Adrenal gland (tissue), 12 donors: Measurements from ENCODE around the gene MAP4. TPM values are rescaled to one million over a fixed set of nuclear protein-coding genes. Genes with fewer than 3 reads are reported as not detected.

Source experiments
- DNase-seq, 7 donors: peaks; one replicate each; pipeline ENCODE4 v3.0.0-alpha.2; 2019 to 2020
- H3K27ac ChIP-seq, 5 donors: fragments of 200-600 bp; sonication (generic) in 4 of 5; 1 replicate in 3 of 5; 2 replicates in 2 of 5; pipeline versions ENCODE4 v1.5.1 to v1.8.0; 2016 to 2020; ENCODE audit warnings: mild to moderate bottlenecking in 1 of 5
- H3K27me3 ChIP-seq: fragments of 200-600 bp; 2 replicates; pipeline ENCODE4 v1.8.0; 2021
- H3K36me3 ChIP-seq, 2 donors: fragments of 200-600 bp; replicated peaks in 1 of 2; 1 replicate in 1 of 2; 2 replicates in 1 of 2; pipeline versions ENCODE4 v1.5.1 to v1.8.0; 2018 to 2022
- H3K4me1 ChIP-seq, 2 donors: fragments of 200-600 bp; replicated peaks in 1 of 2; 1 replicate in 1 of 2; 2 replicates in 1 of 2; pipeline versions ENCODE4 v1.5.1 to v1.8.0; 2018 to 2021
- H3K4me3 ChIP-seq, 4 donors: fragments of 200-600 bp; sonication (generic) in 3 of 4; one replicate each; pipeline ENCODE4 v1.5.1; 2016 to 2018
- H3K9me3 ChIP-seq, 3 donors: fragments of 200-600 bp; sonication (generic) in 1 of 3; replicated peaks in 1 of 3; 1 replicate in 2 of 3; 2 replicates in 1 of 3; pipeline versions ENCODE4 v1.5.1 to v1.8.0; 2016 to 2021
- POLR2A ChIP-seq, 2 donors: fragments of 450-650 bp; IDR thresholded peaks; one replicate each; pipeline ENCODE4 v1.6.1; 2017; ENCODE audit warnings: antibody characterized with exemption in 2 of 2, mild to moderate bottlenecking in 2 of 2, moderate library complexity in 1 of 2
- WGBS, 4 donors: extraction: QIAGEN DNeasy Blood & Tissue Kit in 2 of 4; methylation state at CpG; one replicate each; pipeline versions ENCODE4 v1.1.5 to v1.1.7; 2013 to 2017; 5-methylcytosine and 5-hydroxymethylcytosine counted together
- intact Hi-C, 2 donors: fragments of 100-400 bp; cut with DNase I; formaldehyde crosslinking; loops; one replicate each; pipeline versions ENCODE4 v1.14.1 to v1.15.0; 2022 to 2023
- polyA plus RNA-seq, 3 donors: library from polyadenylated mRNA; stranded (reverse); fragments of 200-250 nt in 2 of 3; fragments of 350-450 nt in 1 of 3; fragmentation: Illumina TruSeq in 1 of 3; extraction: RNeasy Lipid Tissue Mini Kit (QIAGEN cat#74804) in 1 of 3; gene quantifications; one replicate each; pipeline ENCODE4 v1.2.3, GENCODE V29; 2013 to 2014
- total RNA-seq, 9 donors: library from RNA; depleted of rRNA in 4 of 9; stranded (reverse); fragments of >200 nt in 4 of 9; fragments of 120-200 nt in 1 of 9; fragmentation: NEBNext Ultra II Directional in 1 of 9; extraction: Animal tissue kit (Norgen Biotek cat#: 25700) in 1 of 9; gene quantifications; one replicate each; pipeline versions ENCODE4 v1.1.0 to v1.2.4, GENCODE V29; 2013 to 2023
- TF ChIP-seq, protein P1 (sequence below), 6 experiments: fragments of 450-650 bp in 4 of 6; fragments of 200-600 bp in 2 of 6; sonication (generic) in 1 of 6; IDR thresholded peaks; 1 replicate in 5 of 6; 2 replicates in 1 of 6; pipeline versions ENCODE4 v1.5.1 to v1.8.0; 2016 to 2021; ENCODE audit warnings: antibody characterized with exemption in 6 of 6, mild to moderate bottlenecking in 2 of 6, moderate library complexity in 1 of 6
- donor health status: healthy with polysubstance abuse.
- donor health status: Bipolar disorder and iron deficiency.
- donor health status: DM: yes; HTN: yes; CAD: no.
- donor health status: DM: no; HTN: no; CAD: no.
- donor health status: DM: no; HTN: no; CAD: no.
- donor health status: DM: yes; HTN: yes; CAD: no.

MAP4 gene
- total and polyA plus RNA-seq, 12 donors, result 34.3 to 152 (median 75.7) TPM

GRCh38 chr3:47849186-47849698 lies 167.0 kb downstream of the MAP4 start:
- no peak overlapping the region for H3K4me3 ChIP-seq
- no peaks in the 10 kb centered on the region for H3K4me1 ChIP-seq
- TF ChIP-seq, protein P1, sequence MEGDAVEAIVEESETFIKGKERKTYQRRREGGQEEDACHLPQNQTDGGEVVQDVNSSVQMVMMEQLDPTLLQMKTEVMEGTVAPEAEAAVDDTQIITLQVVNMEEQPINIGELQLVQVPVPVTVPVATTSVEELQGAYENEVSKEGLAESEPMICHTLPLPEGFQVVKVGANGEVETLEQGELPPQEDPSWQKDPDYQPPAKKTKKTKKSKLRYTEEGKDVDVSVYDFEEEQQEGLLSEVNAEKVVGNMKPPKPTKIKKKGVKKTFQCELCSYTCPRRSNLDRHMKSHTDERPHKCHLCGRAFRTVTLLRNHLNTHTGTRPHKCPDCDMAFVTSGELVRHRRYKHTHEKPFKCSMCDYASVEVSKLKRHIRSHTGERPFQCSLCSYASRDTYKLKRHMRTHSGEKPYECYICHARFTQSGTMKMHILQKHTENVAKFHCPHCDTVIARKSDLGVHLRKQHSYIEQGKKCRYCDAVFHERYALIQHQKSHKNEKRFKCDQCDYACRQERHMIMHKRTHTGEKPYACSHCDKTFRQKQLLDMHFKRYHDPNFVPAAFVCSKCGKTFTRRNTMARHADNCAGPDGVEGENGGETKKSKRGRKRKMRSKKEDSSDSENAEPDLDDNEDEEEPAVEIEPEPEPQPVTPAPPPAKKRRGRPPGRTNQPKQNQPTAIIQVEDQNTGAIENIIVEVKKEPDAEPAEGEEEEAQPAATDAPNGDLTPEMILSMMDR (IDR thresholded peaks at IDR 0.05), result no peak
- TF ChIP-seq POLR2A (IDR thresholded peaks at IDR 0.05), result no peak
- H3K27ac ChIP-seq, result no peak overlapping the region
- H3K27me3 ChIP-seq, result no peaks in the 10 kb centered on the region
- 80 to 89% (median 86%) methylated on average over 6 to 14 of the region's 14 CpGs for WGBS, 4 donors
- no peaks in the 10 kb centered on the region for H3K9me3 ChIP-seq
- intact Hi-C loops, result loop anchor here in 1 of 2 donors (5.0 to 10.0 kb wide), 2 partner anchors 146 to 308 kb away; no protein-coding TSS in a partner anchor
- H3K36me3 ChIP-seq, result peaks cover 0 to 85% of the 10 kb centered on the region in 2 donors
- DNase-seq, result no peak

DNA sequence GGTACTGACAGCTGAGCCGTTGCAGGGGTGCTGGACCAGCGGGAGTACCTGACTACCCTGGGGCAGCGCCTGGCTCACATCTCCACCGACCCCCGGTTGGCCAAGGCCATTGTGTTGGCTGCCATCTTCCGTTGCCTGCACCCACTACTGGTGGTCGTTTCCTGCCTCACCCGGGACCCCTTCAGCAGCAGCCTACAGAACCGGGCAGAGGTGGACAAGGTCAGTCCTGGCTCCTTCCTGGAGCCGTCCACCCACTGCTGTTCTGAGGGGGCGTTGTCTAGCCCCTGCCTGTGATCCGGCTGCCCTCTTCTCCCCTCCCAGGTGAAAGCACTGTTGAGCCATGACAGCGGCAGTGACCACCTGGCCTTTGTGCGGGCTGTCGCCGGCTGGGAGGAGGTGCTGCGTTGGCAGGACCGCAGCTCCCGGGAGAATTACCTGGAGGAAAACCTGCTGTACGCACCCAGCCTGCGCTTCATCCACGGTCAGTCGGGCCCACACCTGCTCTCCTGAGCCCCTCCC lies 167.6 kb downstream of the MAP4 start:
- no peaks in the 10 kb centered on the region for H3K4me1 ChIP-seq
- H3K27me3 ChIP-seq, result no peaks in the 10 kb centered on the region
- no peaks in the 10 kb centered on the region for H3K9me3 ChIP-seq
- intact Hi-C loops, result loop anchor here in 1 of 2 donors (5.0 to 10.0 kb wide), 2 partner anchors 146 to 309 kb away; no protein-coding TSS in a partner anchor
- TF ChIP-seq, protein P1 (IDR thresholded peaks at IDR 0.05), result no peak
- no peak for TF ChIP-seq POLR2A (IDR thresholded peaks at IDR 0.05)
- no peak overlapping the region for H3K4me3 ChIP-seq
- DNase-seq, result no peak
- peaks cover 0 to 85% of the 10 kb centered on the region in 2 donors for H3K36me3 ChIP-seq
- WGBS, 4 donors, result 77 to 83% (median 80%) methylated on average over 6 to 23 of the region's 23 CpGs
- no peak overlapping the region for H3K27ac ChIP-seq

DNA sequence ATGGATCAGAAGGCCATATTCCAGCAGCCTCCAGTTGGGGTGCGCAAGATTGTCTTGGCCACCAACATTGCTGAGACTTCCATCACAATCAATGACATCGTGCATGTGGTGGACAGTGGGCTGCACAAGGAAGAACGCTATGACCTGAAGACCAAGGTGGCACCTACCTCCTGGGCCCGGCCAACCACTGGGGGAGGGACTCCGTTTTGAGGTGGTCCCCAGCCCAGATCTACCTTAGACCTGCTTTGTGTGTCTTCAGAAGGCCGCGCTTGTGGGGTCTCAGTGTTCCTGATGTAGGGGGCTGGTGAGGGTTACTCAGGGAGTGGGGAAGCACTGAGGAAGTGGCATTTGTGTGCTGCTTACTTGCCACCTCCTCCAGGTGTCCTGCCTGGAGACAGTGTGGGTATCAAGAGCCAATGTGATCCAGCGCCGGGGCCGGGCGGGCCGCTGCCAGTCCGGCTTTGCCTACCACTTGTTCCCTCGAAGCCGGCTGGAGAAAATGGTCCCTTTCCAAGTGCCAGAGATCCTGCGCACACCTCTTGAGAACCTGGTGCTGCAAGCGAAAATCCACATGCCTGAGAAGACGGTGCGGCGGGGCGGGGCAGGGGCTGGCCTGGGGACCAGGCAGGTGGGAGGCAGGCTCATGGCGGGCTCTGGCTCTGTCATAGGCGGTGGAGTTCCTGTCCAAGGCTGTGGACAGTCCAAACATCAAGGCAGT lies 168.3 kb downstream of the MAP4 start:
- 92 to 96% (median 95%) methylated on average over 11 to 23 of the region's 23 CpGs for WGBS, 4 donors
- Histone ChIP-seq H3K27me3 (no peaks in the 10 kb centered on the region), H3K9me3 (no peaks in the 10 kb centered on the region), H3K4me3 (no peak overlapping the region), H3K27ac (peak overlapping the region in 1 of 5 donors; percentile 10), H3K36me3 (peaks cover 0 to 88% of the 10 kb centered on the region in 2 donors), H3K4me1 (no peaks in the 10 kb centered on the region)
- TF ChIP-seq, protein P1 (IDR thresholded peaks at IDR 0.05), result no peak
- no peak for TF ChIP-seq POLR2A (IDR thresholded peaks at IDR 0.05)
- intact Hi-C loops, result loop anchor here in 1 of 2 donors (5.0 to 10.0 kb wide), 2 partner anchors 147 to 309 kb away; no protein-coding TSS in a partner anchor
- no peak for DNase-seq

- Histone ChIP-seq H3K4me3 (no peak overlapping the region), H3K27ac (no peak overlapping the region), H3K27me3 (no peaks in the 10 kb centered on the region), H3K9me3 (no peaks in the 10 kb centered on the region), H3K36me3 (peaks cover 0 to 92% of the 10 kb centered on the region in 2 donors), H3K4me1 (no peaks in the 10 kb centered on the region)
- WGBS, 4 donors, result 80 to 95% (median 89%) methylated on average over 2 to 11 of the region's 11 CpGs
- intact Hi-C loops, result loop anchor here in 1 of 2 donors (5.0 to 10.0 kb wide), 2 partner anchors 148 to 310 kb away; no protein-coding TSS in a partner anchor
- TF ChIP-seq, protein P1 (IDR thresholded peaks at IDR 0.05), result no peak
- DNase-seq, result no peak
Observed at GRCh38 chr3:47847260-47847659, 169.0 kb downstream of the MAP4 start.
